Choroid plexus epithelial cell (primary cell): ENCODE results near the gene LLGL1.

ENCODE experiments used
- DNase-seq: peaks from one replicate; pipeline ENCODE4 v3.0.0-alpha.2; 2010; ENCODE audit warnings: low read depth
- H3K4me3 ChIP-seq: 2 replicates; pipeline ENCODE4 v1.5.1; 2011; ENCODE audit warnings: low read depth, mild to moderate bottlenecking, control low read depth, low read length, moderate library complexity
- CTCF ChIP-seq: conservative IDR thresholded peaks from 2 replicates; pipeline ENCODE4 v1.5.1; 2011; ENCODE audit warnings: low read depth, mild to moderate bottlenecking, control low read depth, inconsistent platforms, low read length, moderate library complexity

Gene LLGL1

DNA sequence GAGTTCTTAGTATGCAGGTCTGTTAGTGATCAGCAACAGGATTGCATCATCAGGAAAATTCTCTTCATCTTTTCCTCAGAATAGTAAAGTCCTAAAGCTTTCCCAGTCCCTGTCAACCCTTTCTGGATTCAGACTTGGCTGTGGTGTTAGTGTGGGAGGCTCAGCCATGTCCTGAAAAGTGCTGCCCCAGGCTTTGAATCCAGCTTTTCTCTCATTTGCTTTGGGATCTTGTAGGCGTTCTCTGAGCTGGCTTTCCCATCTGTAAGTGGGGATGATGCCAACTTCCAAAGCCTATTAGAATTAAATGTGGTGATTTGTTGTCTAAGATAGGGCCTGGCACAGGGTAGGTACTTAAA lies 38.8 kb upstream of the LLGL1 start:
- no peak for DNase-seq
- no peak for TF ChIP-seq CTCF
- H3K4me3 ChIP-seq = peak overlapping the region; percentile 87

- TF ChIP-seq CTCF = no peak
- no peak for DNase-seq
- peak overlapping the region; percentile 87 for H3K4me3 ChIP-seq
Measured at GRCh38 chr17:18187226-18187625, 38.2 kb upstream of the LLGL1 start.

DNA sequence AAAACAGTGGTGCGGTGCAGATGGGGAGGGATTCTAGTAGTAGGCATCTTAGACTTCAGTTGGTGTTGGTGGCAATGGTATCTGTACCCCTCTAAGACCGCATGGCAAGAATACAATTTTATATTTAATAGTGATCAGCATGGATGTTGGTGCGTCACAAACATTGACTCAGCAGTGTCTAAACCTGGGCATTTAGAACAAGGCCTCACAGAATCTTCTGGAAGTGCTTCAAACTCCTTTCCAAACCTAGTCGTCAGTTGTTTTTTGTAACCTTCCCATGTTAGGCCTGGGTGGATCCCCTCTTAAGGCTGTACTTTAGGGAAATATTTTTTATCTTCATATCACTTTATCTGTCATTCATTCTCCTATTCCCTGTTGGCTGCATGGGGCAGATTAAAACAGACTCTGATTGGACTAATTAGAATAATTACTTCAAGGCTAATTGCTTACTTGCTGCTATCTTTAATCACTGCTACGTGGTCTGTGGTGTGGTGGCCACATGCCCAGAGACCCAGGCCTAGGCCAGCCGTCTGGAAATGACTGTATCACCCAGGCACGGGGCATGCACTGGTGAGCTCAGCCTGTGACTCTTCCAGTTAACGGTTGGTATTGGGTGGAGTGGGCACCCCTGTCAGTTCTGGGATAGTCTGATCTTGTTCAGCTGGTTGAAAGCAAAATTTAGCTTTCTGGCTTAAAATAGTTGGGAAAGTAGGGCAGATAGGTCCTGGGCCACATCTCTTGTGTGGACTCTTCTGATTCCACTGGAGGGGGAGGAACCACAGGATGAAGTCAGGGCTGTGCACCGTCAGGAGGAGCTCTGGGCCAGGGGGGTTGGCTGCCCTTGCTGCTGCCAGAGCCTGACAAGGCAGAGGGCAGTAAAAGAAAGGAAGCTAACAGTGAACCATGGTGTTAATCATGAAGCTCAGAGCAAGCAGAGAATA lies 37.3 kb upstream of the LLGL1 start:
- peak; percentile 33 for DNase-seq
- peak overlapping the region; percentile 87 for H3K4me3 ChIP-seq
- TF ChIP-seq CTCF = no peak

DNA sequence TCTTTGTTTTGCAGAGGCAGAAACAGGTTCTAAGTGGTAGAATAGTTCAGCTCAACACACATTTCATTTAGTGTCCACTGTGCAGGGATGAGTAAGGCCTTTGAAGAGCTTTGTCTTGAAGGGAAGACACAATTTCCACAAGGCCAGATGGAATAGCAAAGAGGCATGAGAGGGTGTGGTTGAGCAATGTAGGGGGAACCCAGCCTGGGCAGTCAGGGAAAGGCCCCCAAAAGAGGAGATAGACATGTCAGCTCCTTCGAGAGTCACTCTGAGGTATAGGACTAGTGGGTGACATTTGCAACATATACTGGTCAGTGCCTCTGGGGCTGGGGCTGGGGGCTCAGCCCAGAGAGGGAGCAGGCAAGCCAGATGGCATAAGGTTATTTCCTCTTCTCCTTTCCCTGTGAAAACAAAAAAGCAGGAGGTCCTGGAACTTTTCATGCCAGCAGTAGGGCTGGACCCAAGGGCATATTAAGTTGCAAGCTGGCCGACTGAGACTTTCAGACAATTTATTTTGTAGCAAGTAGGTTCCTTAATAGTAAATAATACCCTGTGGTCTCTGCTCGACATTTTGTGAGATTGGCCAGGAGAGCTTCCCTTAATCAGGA lies 34.7 kb upstream of the LLGL1 start:
- no peak overlapping the region for H3K4me3 ChIP-seq
- no peak for TF ChIP-seq CTCF
- DNase-seq = no peak

GRCh38 chr17:18191236-18191667 lies 34.2 kb upstream of the LLGL1 start:
- peak; percentile 33 for DNase-seq
- no peak overlapping the region for H3K4me3 ChIP-seq
- TF ChIP-seq CTCF = no peak

GRCh38 chr17:18191967-18192366 lies 33.5 kb upstream of the LLGL1 start:
- no peak for DNase-seq
- peak; percentile 57 for TF ChIP-seq CTCF
- H3K4me3 ChIP-seq = no peak overlapping the region
